K562 (cell line): ENCODE measurements around the gene PDZK1.

Source experiments
- ATF3 ChIP-seq, 2 experiments: fragments of 450-650 bp in 1 of 2; sonication (generic) in 1 of 2; formaldehyde crosslinking in 1 of 2; IDR thresholded peaks in 1 of 2; conservative IDR thresholded peaks in 1 of 2; 2 replicates each; pipeline versions ENCODE4 v1.6.1 to v1.8.1; 2016 to 2023; ENCODE audit warnings: mild to moderate bottlenecking in 2 of 2, moderate library complexity in 2 of 2, inconsistent platforms in 1 of 2, missing genetic modification reagents in 1 of 2
- CBFB ChIP-seq: sonication (generic); formaldehyde crosslinking; IDR thresholded peaks from 2 replicates; pipeline ENCODE4 v1.4.0; 2020; ENCODE audit warnings: mild to moderate bottlenecking, missing genetic modification reagents
- EGR1 ChIP-seq: fragments of 450-650 bp; conservative IDR thresholded peaks from 2 replicates; pipeline ENCODE4 v1.6.1; 2017; ENCODE audit warnings: mild to moderate bottlenecking
- EZH2 ChIP-seq: IDR thresholded peaks from 2 replicates; pipeline ENCODE4 v1.6.1; 2012; ENCODE audit warnings: low read depth, mild to moderate bottlenecking, inconsistent platforms, low read length, borderline replicate concordance
- GABPA ChIP-seq: fragments of 200-800 bp; sonication (Bioruptor generic); conservative IDR thresholded peaks from 2 replicates; pipeline ENCODE4 v1.6.1; 2016; ENCODE audit warnings: low read depth, missing genetic modification characterization, missing compliant biosample characterization
- KLF6 ChIP-seq: fragments of 250-450 bp; sonication (Bioruptor Pico); IDR thresholded peaks from 2 replicates; pipeline ENCODE4 v1.4.0; 2020; ENCODE audit warnings: mild to moderate bottlenecking, moderate library complexity, borderline replicate concordance
- PKNOX1 ChIP-seq: fragments of 450-650 bp; IDR thresholded peaks from 2 replicates; pipeline ENCODE4 v1.6.1; 2016
- RBM15 ChIP-seq: fragments of 200-400 bp; formaldehyde crosslinking; IDR thresholded peaks from 2 replicates; pipeline ENCODE4 v1.6.1; 2018; ENCODE audit warnings: mild to moderate bottlenecking, low read length, moderate library complexity; ENCODE audit not compliant: insufficient read depth
- YY1 ChIP-seq, 3 experiments: IDR thresholded peaks; 2 replicates each; pipeline ENCODE4 v1.6.1; 2011; ENCODE audit warnings: low read length in 2 of 3, mild to moderate bottlenecking in 2 of 3, moderate library complexity in 2 of 3, borderline replicate concordance in 1 of 3, control low read depth in 1 of 3, low read depth in 1 of 3; ENCODE audit not compliant: insufficient read depth in 3 of 3, insufficient replicate concordance in 2 of 3, control insufficient read depth in 1 of 3, insufficient read length in 1 of 3; ENCODE audit errors: extremely low read depth in 1 of 3
- TF ChIP-seq, protein P1 (sequence below), 3 experiments: IDR thresholded peaks in 2 of 3; conservative IDR thresholded peaks in 1 of 3; 2 replicates each; pipeline ENCODE4 v1.5.1; 2011 to 2012; ENCODE audit warnings: low read length in 3 of 3, mild to moderate bottlenecking in 3 of 3, control low read depth in 2 of 3, improper control_type of control experiment in 1 of 3, inconsistent platforms in 1 of 3, low read depth in 1 of 3, mixed read lengths in 1 of 3, moderate library complexity in 1 of 3; ENCODE audit not compliant: insufficient read depth in 2 of 3

DNA sequence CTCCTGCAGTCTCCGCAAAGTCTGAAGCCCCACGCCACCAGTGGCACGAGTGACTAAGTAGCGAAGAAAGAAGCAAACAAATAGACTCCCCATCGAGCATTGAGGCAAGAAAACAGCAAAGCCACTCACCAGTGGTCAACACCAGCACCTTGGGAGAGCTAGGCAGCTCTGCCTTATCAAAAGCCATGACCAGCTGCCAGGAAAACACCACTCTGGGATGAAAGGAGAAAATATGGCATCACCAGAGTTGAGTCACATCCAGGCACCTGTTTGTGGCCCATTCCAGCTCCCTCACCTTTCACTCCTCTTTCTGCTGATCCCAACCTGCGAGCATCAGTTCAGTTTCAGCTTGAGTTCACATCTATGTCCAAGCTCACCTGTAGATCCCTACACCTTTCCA, 17.2 kb downstream of the PDZK1 start:
- TF ChIP-seq RBM15: no peak
- TF ChIP-seq YY1 (IDR thresholded peaks at IDR 0.05; ENCODE audit: borderline replicate concordance in 1 of 3, control insufficient read depth in 1 of 3, extremely low read depth in 1 of 3, insufficient read depth in 3 of 3, insufficient read length in 1 of 3, insufficient replicate concordance in 2 of 3, low read depth in 1 of 3, low read length in 2 of 3): no peak
- no peak for TF ChIP-seq CBFB
- TF ChIP-seq KLF6 (CRISPR knock-in tag): no peak
- TF ChIP-seq, protein P1, sequence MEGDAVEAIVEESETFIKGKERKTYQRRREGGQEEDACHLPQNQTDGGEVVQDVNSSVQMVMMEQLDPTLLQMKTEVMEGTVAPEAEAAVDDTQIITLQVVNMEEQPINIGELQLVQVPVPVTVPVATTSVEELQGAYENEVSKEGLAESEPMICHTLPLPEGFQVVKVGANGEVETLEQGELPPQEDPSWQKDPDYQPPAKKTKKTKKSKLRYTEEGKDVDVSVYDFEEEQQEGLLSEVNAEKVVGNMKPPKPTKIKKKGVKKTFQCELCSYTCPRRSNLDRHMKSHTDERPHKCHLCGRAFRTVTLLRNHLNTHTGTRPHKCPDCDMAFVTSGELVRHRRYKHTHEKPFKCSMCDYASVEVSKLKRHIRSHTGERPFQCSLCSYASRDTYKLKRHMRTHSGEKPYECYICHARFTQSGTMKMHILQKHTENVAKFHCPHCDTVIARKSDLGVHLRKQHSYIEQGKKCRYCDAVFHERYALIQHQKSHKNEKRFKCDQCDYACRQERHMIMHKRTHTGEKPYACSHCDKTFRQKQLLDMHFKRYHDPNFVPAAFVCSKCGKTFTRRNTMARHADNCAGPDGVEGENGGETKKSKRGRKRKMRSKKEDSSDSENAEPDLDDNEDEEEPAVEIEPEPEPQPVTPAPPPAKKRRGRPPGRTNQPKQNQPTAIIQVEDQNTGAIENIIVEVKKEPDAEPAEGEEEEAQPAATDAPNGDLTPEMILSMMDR (IDR thresholded peaks at IDR 0.05 in 2 of 3, conservative IDR thresholded peaks at IDR 0.05 in 1 of 3; ENCODE audit: insufficient read depth in 2 of 3, low read depth in 1 of 3, low read length in 3 of 3): no peak
- TF ChIP-seq GABPA (tag): no peak
- no peak for TF ChIP-seq EZH2
- TF ChIP-seq EGR1: no peak
- no peak for TF ChIP-seq PKNOX1
- TF ChIP-seq ATF3 (IDR thresholded peaks at IDR 0.05): no peak
- TF ChIP-seq ATF3 (CRISPR knock-in tag; conservative IDR thresholded peaks at IDR 0.05): no peak
